GM23338 (cell line): ENCODE data around the gene RFPL2.

Experiments
- EZH2 ChIP-seq: fragments of 200-600 bp; sonication (generic); IDR thresholded peaks from one replicate; pipeline ENCODE4 v1.8.0; 2017; ENCODE audit warnings: antibody characterized with exemption, mild to moderate bottlenecking, low read depth; ENCODE audit not compliant: unreplicated experiment
- ZNF331 ChIP-seq: fragments of 250-450 bp; sonication (Bioruptor Pico); IDR thresholded peaks from 2 replicates; pipeline ENCODE4 v1.5.0; 2020; ENCODE audit warnings: low read depth, mild to moderate bottlenecking, moderate library complexity
- TF ChIP-seq, protein P1 (sequence below), 2 experiments: fragments of 200-600 bp in 1 of 2; sonication (generic) in 1 of 2; conservative IDR thresholded peaks; 2 replicates each; pipeline versions ENCODE4 v1.5.1 to v1.6.1; 2016 to 2017; ENCODE audit warnings: antibody characterized with exemption in 2 of 2, low read depth in 2 of 2, mild to moderate bottlenecking in 2 of 2, moderate library complexity in 1 of 2

DNA sequence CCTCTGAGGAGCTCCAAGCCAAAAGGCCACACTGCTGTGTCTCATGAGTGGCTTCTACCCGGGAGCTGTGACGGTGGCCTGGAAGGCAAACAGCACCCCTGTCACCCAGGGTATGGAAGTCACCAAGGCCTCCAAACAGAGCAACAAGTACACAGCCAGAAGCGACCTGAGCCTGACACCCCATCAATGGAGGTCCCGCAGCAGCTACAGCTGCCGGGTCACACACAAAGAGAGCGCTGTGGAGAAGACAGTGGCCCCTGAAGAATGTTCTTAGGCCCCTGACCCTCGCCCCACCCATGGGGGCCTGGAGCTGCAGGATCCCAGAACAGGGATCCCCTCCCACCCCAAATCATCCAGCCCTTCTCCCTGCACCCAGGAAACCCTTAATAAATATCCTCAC lies 4.9 kb downstream of the RFPL2 start:
- TF ChIP-seq, protein P1, sequence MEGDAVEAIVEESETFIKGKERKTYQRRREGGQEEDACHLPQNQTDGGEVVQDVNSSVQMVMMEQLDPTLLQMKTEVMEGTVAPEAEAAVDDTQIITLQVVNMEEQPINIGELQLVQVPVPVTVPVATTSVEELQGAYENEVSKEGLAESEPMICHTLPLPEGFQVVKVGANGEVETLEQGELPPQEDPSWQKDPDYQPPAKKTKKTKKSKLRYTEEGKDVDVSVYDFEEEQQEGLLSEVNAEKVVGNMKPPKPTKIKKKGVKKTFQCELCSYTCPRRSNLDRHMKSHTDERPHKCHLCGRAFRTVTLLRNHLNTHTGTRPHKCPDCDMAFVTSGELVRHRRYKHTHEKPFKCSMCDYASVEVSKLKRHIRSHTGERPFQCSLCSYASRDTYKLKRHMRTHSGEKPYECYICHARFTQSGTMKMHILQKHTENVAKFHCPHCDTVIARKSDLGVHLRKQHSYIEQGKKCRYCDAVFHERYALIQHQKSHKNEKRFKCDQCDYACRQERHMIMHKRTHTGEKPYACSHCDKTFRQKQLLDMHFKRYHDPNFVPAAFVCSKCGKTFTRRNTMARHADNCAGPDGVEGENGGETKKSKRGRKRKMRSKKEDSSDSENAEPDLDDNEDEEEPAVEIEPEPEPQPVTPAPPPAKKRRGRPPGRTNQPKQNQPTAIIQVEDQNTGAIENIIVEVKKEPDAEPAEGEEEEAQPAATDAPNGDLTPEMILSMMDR (conservative IDR thresholded peaks at IDR 0.05; ENCODE audit: low read depth in 2 of 2), result no peak
- no peak for TF ChIP-seq EZH2
- TF ChIP-seq ZNF331, result no peak
